Vagina (tissue), 2 donors: ENCODE measurements around the gene APOL6. TPM values are rescaled to one million over a fixed set of nuclear protein-coding genes. Genes with fewer than 3 reads are reported as not detected.

ENCODE experiments used
- DNase-seq, 2 donors: peaks; one replicate each; pipeline ENCODE4 v3.0.0-alpha.2; 2017; ENCODE audit errors: extremely low spot score in 2 of 2
- H3K27ac ChIP-seq: fragments of 200-600 bp; sonication (generic); one replicate; pipeline ENCODE4 v1.5.1; 2019
- H3K27me3 ChIP-seq: fragments of 200-600 bp; sonication (generic); one replicate; pipeline ENCODE4 v1.5.1; 2019
- H3K36me3 ChIP-seq, 2 donors: fragments of 200-600 bp; sonication (generic); one replicate each; pipeline ENCODE4 v1.5.1; 2017 to 2019
- H3K4me1 ChIP-seq: fragments of 200-600 bp; sonication (generic); one replicate; pipeline ENCODE4 v1.5.1; 2019
- H3K4me3 ChIP-seq, 2 donors: fragments of 200-600 bp; sonication (generic); 1 replicate in 1 of 2; 2 replicates in 1 of 2; pipeline ENCODE4 v1.5.1; 2016 to 2019
- H3K9me3 ChIP-seq: fragments of 200-600 bp; sonication (generic); one replicate; pipeline ENCODE4 v1.5.1; 2019
- CTCF ChIP-seq, 3 experiments: fragments of 450-650 bp in 2 of 3; fragments of 200-600 bp in 1 of 3; sonication (generic) in 1 of 3; IDR thresholded peaks; one replicate each; pipeline ENCODE4 v1.5.1; 2017 to 2019; ENCODE audit warnings: antibody characterized with exemption in 3 of 3, mild to moderate bottlenecking in 2 of 3, moderate library complexity in 2 of 3
- POLR2A ChIP-seq, 2 donors: fragments of 450-650 bp; IDR thresholded peaks; one replicate each; pipeline ENCODE4 v1.6.1; 2017; ENCODE audit warnings: antibody characterized with exemption in 2 of 2, mild to moderate bottlenecking in 2 of 2, moderate library complexity in 2 of 2
- POLR2AphosphoS5 ChIP-seq, 2 donors: sonication (generic); formaldehyde crosslinking; IDR thresholded peaks; one replicate each; pipeline ENCODE4 v1.9.0; 2017; ENCODE audit warnings: antibody characterized with exemption in 2 of 2, mild to moderate bottlenecking in 2 of 2, low read depth in 1 of 2; ENCODE audit not compliant: insufficient read depth in 1 of 2
- intact Hi-C: fragments of 100-400 bp; cut with DNase I; formaldehyde crosslinking; loops from one replicate; pipeline ENCODE4 v1.15.1; 2023
- total RNA-seq: library from RNA; depleted of rRNA; stranded (reverse); fragments of >200 nt; gene quantifications from one replicate; pipeline ENCODE4 v1.2.3, GENCODE V29; 2016

APOL6 gene
- total RNA-seq, 1 donor from 2014 or later: 11.5 TPM

- DNase-seq: no peak
These were observed 55.8 kb downstream of the APOL6 start for GRCh38 chr22:35703861-35704584.

GRCh38 chr22:35705141-35705540, 56.9 kb downstream of the APOL6 start:
- TF ChIP-seq POLR2A (IDR thresholded peaks at IDR 0.05) (no peak), CTCF (IDR thresholded peaks at IDR 0.05) (no peak), POLR2AphosphoS5 (IDR thresholded peaks at IDR 0.05; ENCODE audit: insufficient read depth in 1 of 2, low read depth in 1 of 2) (no peak)
- H3K36me3 ChIP-seq: no peaks in the 10 kb centered on the region
- H3K27me3 ChIP-seq: no peaks in the 10 kb centered on the region
- H3K4me1 ChIP-seq: no peaks in the 10 kb centered on the region
- H3K4me3 ChIP-seq: no peak overlapping the region
- H3K27ac ChIP-seq: no peak overlapping the region
- intact Hi-C loops: no loop called here
- H3K9me3 ChIP-seq: no peaks in the 10 kb centered on the region
- no peak for DNase-seq

More at GRCh38 chr22:35703861-35704584, 55.8 kb downstream of the APOL6 start:
- Histone ChIP-seq H3K27ac (no peak overlapping the region), H3K4me1 (no peaks in the 10 kb centered on the region), H3K27me3 (no peaks in the 10 kb centered on the region), H3K4me3 (no peak overlapping the region), H3K9me3 (no peaks in the 10 kb centered on the region), H3K36me3 (no peaks in the 10 kb centered on the region)
- no peak for TF ChIP-seq CTCF (IDR thresholded peaks at IDR 0.05)
- intact Hi-C loops: no loop called here

GRCh38 chr22:35708453-35708852, 60.2 kb downstream of the APOL6 start:
- no peak overlapping the region for H3K27ac ChIP-seq
- TF ChIP-seq CTCF (IDR thresholded peaks at IDR 0.05) (no peak), POLR2AphosphoS5 (IDR thresholded peaks at IDR 0.05; ENCODE audit: insufficient read depth in 1 of 2, low read depth in 1 of 2) (no peak), POLR2A (IDR thresholded peaks at IDR 0.05) (no peak)
- no peaks in the 10 kb centered on the region for H3K27me3 ChIP-seq
- DNase-seq: no peak
- H3K36me3 ChIP-seq: no peaks in the 10 kb centered on the region
- H3K4me1 ChIP-seq: no peaks in the 10 kb centered on the region
- no peaks in the 10 kb centered on the region for H3K9me3 ChIP-seq
- H3K4me3 ChIP-seq: no peak overlapping the region
- intact Hi-C loops: no loop called here

GRCh38 chr22:35708917-35709316, 60.7 kb downstream of the APOL6 start:
- Histone ChIP-seq H3K27ac (no peak overlapping the region), H3K27me3 (no peaks in the 10 kb centered on the region), H3K4me3 (no peak overlapping the region), H3K36me3 (no peaks in the 10 kb centered on the region), H3K4me1 (no peaks in the 10 kb centered on the region), H3K9me3 (no peaks in the 10 kb centered on the region)
- intact Hi-C loops: no loop called here
- TF ChIP-seq POLR2AphosphoS5 (IDR thresholded peaks at IDR 0.05; ENCODE audit: insufficient read depth in 1 of 2, low read depth in 1 of 2): no peak
- TF ChIP-seq POLR2A (IDR thresholded peaks at IDR 0.05): no peak
- TF ChIP-seq CTCF (IDR thresholded peaks at IDR 0.05): no peak
- DNase-seq: no peak

- intact Hi-C loops: no loop called here
- TF ChIP-seq CTCF (IDR thresholded peaks at IDR 0.05): no peak
These were observed 63.1 kb downstream of the APOL6 start for GRCh38 chr22:35711336-35711735.

More at GRCh38 chr22:35711336-35711735, 63.1 kb downstream of the APOL6 start:
- Histone ChIP-seq H3K27ac (no peak overlapping the region), H3K27me3 (no peaks in the 10 kb centered on the region), H3K4me1 (no peaks in the 10 kb centered on the region), H3K4me3 (no peak overlapping the region), H3K36me3 (no peaks in the 10 kb centered on the region), H3K9me3 (no peaks in the 10 kb centered on the region)
- no peak for DNase-seq
